GM21576 (cell line): Measurements from ENCODE around the gene POR.

Experiments used
- ATAC-seq: cut with Tn5 transposase; IDR thresholded peaks from one replicate; pipeline ENCODE4 v1.9.1; 2021; ENCODE audit warnings: mild to moderate bottlenecking, moderate library complexity; ENCODE audit not compliant: unreplicated experiment

Gene POR

GRCh38 chr7:75950111-75950681 is 35.2 kb downstream of the POR start:
- ATAC-seq, result no peak

GRCh38 chr7:75951506-75951905 is 36.6 kb downstream of the POR start:
- ATAC-seq, result no peak

DNA sequence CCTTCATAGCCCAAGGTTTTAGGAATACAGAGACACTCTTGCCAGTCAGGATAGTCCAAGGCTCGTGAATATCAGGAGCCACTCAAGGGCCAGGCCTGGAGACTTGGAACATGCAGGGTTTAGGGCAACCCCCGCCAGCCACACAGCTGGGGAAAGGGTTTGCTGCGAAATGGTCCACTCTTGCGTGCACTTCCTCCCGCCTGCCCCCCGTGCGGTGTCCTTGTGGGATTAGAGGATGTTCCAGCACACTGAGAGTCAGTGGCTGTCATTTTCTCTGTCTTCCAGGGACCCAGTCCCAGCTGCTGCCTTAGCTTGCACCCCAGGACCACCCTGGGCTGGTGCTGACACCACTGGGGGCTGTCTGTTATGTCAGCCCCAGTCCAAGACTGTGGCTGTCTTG is 38.5 kb downstream of the POR start:
- no peak for ATAC-seq

- ATAC-seq, result no peak
Observed at GRCh38 chr7:75953931-75954330, 39.0 kb downstream of the POR start.

- ATAC-seq, result no peak
Observed at GRCh38 chr7:75955331-75955955, 40.5 kb downstream of the POR start.

GRCh38 chr7:75957021-75957736 is 42.2 kb downstream of the POR start:
- no peak for ATAC-seq

- no peak for ATAC-seq
Observed at GRCh38 chr7:75958802-75959543, 44.0 kb downstream of the POR start.

- no peak for ATAC-seq
Observed at GRCh38 chr7:75960372-75960771, 45.4 kb downstream of the POR start.

GRCh38 chr7:75961218-75961617 is 46.3 kb downstream of the POR start:
- ATAC-seq, result no peak

- no peak for ATAC-seq
Observed at GRCh38 chr7:75962607-75963380, 47.8 kb downstream of the POR start.

- no peak for ATAC-seq
Observed at GRCh38 chr7:75963381-75963995, 48.5 kb downstream of the POR start.

- ATAC-seq, result no peak
Observed at GRCh38 chr7:75965617-75966016, 50.7 kb downstream of the POR start.

GRCh38 chr7:75966190-75966961 is 51.4 kb downstream of the POR start:
- ATAC-seq, result no peak

- ATAC-seq, result no peak
Observed at GRCh38 chr7:75967055-75967454, 52.1 kb downstream of the POR start.

DNA sequence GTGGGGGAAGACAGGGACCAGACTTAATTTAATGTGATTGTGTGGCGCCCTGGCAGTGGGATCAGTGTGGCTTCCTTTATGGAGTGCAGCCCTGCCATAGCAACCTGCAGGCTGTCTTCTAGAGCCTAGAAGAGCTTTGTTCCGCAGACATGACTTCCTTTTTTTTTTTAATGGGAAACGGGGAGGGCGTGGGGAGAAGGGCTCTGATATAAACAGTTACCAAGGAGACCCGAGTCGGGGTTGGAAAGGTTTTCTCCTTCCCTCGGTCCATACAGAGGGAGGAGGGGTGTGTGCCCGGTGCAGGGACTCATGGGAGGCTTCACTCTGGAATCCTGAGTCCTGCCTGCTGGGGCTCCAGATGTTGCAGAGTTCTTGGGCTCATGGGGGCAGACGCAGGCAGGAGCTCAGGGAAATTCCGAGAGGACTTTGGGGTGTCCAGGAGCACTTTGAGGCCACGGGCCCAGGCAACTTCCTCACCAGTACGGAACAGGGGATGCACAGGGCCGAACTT is 52.6 kb downstream of the POR start:
- no peak for ATAC-seq

DNA sequence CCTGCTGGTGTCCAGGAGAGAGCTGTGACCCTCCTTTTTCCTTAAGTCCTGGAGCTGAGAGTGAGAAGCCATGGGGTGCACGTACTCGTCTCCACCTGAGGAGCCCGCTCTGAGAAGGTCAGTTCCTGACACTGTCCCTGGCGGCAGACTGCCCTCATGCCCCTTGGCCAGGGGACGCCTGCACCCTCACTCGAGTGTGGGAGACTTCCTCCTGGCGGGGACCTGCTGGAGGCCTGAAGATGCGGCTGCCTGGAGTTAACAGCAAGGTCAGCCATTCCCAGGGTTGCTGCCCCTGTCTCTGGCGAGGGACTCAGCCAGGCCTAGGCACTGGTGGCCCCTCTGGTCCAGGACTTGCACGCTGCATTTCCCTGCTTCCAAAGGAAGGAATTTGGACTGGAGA is 53.1 kb downstream of the POR start:
- ATAC-seq, result no peak

GRCh38 chr7:75968561-75969001 is 53.6 kb downstream of the POR start:
- ATAC-seq, result no peak

DNA sequence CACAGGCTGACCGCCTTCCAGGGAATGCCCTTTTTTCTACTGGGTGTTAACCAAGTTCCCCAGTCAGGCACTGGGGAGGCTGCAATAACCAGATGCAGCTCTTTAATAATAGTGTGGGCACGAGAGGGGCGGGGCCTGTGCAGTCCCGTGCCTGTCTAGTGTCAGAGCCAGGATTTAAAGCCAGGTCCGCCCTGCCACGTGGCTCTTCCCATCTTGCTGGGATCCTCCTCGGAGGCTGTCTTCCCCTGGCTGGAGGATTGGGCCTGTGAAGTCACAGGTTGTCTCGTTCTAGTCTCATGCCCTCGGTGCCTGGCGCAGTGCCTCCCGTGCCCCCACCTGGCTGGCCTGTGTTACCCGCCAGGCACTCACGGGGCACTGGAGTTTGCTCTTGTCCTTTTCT is 54.2 kb downstream of the POR start:
- ATAC-seq, result no peak

GRCh38 chr7:75969704-75970498 is 54.9 kb downstream of the POR start:
- no peak for ATAC-seq
